GM18499 (cell line): ENCODE results near the gene GSC2.
A peak's percentile ranks its signal among the peaks of the same experiment; 100 is the strongest.

ENCODE experiments used
- ATAC-seq: cut with Tn5 transposase; IDR thresholded peaks from one replicate; pipeline ENCODE4 v1.9.1; 2021; ENCODE audit warnings: moderate number of reproducible peaks; ENCODE audit not compliant: insufficient read depth, unreplicated experiment

GSC2 gene

DNA sequence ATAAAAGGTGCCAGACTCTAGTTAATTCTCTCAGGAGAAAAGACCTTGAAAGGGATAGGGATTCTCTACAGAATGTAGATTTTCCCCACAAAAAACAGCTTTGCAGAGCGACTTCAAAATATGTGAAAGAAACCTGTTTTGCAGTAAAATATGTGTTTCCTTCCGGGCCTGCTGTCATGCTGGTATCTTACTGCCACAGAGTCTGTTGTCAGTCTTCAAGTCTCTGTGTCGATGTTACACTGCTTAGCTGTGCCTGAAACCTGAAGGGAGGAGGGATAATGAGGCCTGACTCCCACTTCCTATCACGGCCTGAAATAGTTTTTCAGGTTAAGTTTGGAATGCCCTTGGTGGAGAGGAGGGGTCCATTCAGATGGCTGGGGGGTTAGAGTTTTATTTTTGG lies 26.2 kb downstream of the GSC2 start:
- no peak for ATAC-seq

DNA sequence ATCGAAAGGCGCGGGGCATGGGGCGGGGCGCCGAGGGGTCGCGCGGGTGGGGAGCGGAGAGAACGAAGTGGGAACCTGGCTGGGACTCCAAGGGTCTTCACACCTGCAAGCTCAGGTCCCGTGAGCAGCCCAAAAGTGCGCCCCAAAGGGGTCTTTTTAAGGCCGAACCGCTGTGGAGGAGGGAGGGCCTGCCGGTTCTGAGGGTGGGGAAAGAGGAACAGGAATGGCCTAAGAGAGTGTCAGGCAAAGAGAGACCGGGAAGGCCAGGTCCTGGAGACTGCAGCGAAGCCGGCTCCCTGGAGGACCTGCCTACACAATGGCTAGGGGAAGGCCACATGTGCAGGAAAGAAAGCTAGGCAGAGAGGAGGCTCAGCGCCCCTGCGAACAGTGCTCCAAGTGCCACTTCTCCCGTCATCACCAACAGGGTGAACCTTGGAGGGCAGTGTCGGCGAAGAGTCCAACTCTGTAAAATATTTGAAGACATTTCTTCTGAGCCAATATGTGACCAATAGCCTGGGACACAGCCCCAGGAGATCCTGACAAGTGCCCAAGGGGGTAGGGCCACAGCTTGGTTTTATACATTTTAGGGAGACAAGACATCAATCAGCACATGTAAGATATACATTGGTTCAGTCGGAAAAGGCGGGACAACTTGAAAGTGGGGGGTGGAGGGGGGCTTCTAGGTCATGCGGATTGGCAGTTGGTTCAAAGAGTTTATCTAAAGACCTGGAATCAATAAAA lies 27.2 kb downstream of the GSC2 start:
- ATAC-seq = no peak

DNA sequence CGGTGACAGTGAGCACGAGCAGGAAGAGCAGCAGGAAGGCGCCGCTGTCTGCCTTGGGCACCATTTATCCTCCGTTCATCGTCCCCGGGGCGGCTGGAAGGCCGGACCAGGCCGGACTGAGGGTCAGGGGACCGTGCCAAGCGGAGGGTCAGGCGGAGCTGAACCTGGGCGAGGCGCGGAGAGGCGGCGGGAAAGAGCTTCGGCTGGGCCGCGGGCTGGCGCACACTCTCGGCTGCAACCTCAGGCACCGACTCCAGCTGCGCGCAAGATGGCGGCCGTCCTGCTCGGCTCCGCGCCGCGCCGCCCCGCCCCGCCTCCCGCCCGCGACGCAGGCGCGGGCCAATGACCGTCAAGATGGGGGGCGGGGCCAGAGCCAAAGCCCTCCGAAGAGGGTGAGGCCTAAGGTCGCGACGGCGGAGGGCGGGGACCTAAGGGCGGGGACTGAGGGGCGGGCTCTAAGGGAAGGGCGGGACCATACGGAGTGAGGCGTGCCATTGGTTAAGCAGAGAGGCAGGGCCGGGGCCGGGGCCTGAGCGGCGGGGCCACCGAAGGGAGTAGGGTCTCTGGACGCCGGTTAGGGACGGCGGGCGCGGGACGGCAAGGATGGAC lies 27.8 kb downstream of the GSC2 start, which contains the start of gene DGCR2:
Gene DGCR2, minus strand, starts transcription at position 270 of the 609 bp plus-strand sequence. Its CDS starts 206 bp downstream, at position 64.
- peak; percentile 36 for ATAC-seq

DNA sequence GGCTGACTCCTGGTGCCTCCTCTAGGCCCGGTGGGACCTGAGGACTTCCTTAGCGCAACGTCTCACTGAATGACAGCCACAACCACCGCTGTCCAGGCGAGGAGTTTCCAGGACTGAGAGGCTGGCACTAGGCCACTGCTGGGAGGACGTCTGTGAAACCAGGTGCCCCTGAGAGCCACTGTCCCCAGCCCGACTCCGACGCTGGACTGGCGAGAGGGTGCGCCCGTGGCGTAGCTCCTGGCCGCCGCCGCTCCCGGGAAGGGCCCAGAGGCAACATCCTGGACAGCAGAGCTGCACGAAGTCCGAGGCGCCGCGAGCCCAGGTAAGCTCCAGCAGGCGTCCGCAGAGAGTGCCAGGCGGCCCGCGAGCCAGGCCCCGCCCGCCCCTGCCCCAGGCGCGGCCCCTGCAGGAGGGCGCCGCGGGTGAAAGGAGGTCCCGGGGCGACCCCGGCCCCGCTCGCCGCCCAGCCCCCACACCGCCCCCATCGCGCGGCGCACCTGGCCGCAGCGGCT lies 28.4 kb downstream of the GSC2 start:
- ATAC-seq = no peak

DNA sequence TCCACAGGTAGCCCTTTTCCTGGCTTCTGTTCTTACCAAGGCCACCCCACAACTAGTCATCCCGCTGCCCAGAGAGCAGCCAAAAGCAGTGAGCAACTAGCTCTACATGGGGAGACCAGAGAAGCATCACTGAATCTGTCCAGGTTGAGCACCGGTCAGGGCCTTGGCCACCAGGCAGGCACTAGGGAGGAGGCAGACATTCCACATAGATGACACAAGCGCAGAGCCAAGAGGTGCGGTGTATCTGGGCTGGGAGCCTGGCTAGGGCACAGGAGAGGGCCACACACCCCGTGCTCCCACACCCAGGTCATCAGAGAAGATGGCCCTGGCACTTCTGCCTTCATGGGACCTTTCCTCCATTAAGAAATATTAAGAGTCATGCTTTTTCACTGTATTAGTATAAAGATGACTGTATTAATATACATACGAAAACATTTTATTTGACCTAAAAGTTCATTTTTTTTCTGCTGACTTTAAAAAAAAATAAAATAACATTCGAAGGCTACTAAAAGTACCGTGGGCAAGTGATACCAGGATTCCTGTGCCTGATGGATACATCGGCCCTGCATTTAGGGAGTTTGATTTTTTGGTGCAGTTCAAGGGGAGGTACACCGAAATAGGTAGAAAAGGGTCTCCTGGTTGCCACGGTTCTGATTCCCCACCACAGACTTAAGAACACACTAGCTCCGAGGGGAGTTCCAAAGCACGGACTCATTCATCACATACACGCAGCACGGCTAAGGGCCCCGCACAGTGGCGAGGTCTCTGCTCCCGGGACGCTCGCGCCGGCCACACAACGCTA lies 29.1 kb downstream of the GSC2 start:
- ATAC-seq = no peak

DNA sequence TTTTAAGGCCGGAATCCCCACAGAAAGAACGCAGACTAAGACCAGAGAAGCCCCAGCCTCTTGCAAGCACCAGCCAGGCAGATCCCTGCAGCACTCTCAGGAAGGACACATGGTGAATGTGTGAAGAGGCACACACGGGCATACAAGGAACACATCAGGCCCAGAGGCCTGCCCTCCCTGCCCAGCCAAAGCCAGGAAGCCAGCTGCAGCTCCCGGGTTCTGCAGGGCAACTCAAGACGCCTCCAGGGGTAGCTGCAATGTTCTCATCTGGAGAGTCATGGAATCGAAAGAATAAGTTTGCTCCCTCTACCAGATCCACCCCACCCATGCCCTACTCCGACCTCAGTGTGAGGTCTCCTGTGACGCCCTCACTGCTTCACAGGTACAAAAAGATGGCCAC lies 30.1 kb downstream of the GSC2 start:
- no peak for ATAC-seq

DNA sequence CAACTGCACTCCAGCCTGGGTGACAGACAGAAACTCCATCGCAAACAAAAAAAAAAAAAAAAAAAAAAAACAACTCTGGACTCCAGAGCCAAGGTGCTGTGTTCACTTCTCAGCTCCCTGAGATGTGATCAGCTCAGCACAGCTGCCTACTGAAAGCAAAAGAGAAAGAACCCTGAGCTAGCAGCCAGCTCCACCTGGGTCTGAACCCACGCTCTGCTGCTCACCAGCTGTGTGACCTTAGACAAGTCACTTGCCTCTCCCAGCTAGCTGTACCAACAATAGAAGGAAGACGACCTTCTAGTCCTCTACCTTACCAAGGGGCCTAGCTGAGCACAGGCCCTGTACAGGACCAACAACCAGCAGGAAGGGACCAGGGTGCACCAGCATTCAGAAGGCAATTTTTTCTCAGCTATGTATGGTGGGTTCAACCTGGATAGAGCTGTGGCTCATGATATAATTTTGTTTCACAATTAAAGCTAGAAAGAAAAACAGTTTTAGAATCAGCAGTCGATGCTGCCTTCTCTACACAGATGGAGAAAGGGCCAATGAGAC lies 31.7 kb downstream of the GSC2 start:
- peak; percentile 42 for ATAC-seq

DNA sequence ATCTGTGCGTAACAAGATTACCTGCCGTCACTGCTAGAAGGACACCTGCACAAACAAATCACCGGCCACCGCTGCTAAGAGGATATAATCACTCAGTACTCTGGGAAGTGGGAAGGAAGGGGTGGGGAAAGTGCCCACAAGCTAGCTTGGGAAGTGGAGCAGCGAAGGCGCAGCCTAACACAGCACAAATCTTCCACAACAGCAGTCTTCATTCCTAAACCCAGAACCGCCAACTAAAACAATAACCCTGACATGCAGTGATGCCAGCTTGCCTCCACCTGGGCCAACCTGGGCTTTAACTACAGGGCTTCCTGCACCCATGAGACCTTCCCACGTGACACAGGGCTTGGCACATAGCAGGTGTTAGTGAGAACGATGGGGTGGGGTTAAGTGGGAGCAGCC lies 33.0 kb downstream of the GSC2 start:
- ATAC-seq = no peak

DNA sequence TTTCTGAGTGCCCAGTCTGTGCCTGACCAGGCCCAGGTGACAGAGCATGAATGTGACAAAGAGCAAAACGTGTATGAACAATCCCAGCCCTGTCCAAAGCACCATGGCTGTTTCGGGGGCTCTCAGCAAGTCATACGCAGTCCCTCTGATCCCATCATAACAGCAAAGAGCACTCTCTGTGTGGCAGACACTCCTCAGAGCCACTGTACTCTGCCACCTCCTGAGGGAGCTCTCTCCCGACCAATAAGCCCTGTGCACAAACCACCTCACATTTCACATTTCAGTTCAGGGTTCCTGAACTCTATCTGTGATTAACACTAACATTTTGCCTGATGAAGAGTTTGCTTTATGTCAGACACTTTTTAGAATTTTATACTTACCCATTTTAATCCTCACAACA lies 34.5 kb downstream of the GSC2 start:
- ATAC-seq = no peak

DNA sequence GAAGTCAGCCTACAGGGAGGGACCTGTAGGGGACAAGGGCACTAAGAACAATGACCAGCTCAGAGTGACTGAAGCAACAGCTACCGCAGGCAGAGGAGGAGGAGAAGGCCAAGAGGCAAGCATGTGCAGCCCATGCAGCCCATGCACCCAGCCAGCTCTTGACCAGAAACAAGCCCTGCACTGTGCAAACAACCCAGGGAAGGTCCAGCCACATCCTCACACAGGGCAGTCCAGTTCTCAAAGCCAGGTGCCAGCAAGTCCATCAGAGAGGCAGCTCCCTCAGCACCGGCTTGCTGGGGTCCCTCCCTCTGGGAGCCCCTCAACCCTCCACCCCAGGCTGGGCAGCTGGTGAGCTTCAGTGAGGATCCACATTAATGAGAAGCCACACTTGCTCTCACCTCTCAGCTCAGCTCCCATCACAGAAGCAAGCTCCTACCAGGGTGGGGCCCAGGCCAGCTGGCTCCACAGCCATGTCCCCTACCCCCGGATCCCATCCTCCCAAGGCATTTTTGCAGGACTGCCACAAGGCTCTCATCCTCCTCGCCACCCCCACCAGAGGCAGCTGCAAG lies 35.0 kb downstream of the GSC2 start:
- ATAC-seq = no peak

DNA sequence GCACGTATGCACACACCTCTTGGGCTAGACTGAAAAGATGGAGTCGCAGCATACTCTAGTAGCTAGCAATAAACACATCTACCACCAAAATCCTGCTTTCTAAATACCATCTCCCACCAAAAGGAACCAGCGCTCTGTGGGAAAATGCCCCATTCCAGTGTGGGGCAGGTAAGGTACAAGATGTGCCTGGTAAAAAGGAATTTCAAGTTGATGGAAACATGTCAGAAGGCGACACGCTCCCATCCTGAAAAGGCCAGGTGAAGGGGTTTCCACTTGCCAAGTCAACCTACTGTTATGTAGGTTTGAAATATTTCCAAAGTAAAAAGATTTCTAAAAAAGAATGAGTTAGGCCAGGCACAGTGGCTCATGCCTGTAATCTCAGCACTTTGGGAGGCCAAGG lies 36.7 kb downstream of the GSC2 start:
- ATAC-seq = no peak

DNA sequence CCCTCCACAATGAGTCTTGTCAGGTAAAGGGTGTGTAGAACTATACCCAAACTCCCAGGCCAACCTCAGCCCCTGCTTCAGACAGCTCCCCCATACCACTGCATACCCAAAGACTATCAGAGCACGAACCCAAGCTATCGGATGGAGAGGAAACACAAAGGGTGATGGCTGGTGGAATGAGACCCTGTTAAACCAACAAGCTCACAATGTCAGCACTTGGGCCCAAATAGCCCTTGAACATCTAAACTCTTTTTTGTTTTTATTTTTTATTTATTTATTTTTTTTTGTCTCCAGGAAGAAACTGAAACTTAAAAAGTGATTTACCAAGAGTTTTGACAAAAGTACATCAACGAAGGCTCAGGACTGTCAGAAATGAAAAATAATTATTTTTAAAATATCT lies 38.5 kb downstream of the GSC2 start:
- no peak for ATAC-seq

DNA sequence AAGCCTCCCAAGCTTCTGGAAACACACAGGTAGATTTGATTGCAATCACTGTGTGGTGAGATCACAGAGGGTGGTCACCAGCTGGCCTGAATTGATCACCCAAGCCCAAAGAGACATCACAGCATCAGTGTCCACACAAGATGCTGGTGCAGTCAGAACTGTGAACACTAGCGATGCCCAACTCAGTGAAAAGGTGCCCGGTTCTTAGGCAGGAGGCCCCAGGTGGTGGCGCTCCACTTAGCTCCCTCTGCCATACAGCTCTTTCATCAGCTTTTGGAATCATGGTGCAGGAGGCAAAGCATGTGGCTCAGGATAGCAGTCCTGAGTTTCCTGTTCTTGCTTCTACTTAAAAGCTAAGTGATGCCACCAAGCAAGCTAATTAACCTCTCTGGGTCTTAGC lies 39.0 kb downstream of the GSC2 start:
- ATAC-seq = no peak

DNA sequence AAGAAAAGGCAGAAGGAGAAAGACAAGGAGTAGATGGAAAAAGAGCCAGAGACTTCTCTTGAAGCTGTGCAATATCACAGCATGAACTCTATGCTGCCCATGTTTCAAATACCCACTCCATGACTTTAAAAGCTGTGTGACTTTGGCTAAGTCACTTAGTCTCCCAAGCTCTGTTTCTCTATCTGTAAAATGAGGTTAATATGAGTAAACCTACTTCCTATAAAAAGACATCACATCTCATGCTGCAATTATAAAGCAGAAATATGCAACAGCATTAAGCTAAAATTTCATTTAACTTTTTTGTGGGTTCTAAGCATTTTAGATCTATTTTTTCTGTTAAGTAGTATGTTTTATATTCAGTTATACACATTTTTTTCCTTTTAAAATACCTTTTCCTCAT lies 39.4 kb downstream of the GSC2 start:
- no peak for ATAC-seq

DNA sequence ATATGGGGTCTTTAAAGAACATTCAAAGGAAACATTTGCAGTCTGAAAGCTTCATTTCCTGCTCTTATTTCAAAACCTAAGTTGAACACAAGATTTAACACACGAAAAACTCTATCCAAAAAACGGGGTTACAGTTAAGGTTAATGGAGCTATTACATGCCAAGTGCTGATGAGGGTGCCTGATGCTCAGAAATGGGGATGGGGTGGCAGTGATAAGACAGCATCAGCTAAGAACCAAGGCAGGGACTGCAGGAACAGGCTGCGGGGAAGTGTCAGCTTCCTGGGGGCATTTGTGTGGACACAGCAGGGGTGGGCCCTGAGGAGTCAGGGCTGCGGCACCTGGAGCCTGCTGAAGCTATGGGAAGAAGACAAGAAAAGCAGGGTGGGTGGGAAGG lies 40.0 kb downstream of the GSC2 start:
- ATAC-seq = no peak

DNA sequence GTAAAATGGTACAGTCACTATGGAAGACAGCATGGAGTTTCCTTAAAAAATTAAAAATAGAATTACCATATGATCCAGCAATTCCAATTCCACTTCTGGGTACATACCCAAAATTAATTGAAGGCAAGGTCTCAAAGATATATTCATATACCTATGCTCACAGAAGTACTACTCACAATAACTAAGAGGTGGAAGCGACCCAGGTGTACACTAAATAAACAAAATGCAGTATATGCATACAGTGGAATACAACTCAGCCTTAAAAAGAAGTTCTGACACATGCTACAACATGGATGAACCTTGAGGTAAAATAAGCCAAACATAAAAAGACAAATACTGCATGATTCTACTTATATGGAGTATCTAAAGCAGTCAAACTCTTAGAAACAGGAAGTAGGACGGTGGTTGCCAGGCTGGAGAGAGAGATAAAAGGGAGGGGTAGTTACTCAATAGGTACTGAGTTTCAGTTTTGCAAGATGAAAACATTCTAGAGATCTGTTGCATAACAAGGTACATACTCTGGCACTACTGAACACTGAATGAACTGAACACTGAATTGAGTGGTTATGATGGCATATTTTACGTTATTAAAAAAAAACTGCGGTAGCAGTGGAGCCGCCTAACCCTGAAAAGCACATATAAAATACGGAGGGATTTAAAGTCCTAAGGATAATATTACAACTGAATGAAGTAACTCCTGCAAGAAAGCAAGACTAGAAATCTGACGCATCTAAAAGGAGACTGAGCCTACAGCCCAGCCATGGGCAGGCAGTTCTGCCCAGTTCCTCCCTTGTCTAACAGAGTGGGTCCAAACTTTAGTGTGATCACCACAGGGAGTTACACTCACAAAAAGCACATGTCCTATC lies 40.7 kb downstream of the GSC2 start:
- ATAC-seq = peak; percentile 53

DNA sequence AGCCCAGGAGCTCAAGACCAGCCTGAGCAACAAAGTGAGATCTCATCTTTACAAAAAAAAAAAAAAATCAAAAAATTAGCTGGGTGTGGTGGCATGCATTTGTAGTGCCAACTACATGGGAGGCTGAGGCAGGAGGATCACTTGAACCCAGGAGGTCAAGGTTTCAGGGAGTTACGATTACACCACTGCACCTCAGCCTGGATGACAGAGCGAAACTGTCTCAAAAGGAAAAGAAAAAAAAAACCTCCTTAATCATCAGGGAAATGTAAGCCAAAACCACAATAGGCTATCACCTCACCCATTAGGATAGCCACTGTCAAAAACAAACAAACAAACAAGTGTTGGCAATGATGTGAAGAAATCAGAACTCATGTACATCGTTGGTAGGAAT lies 41.3 kb downstream of the GSC2 start:
- no peak for ATAC-seq

DNA sequence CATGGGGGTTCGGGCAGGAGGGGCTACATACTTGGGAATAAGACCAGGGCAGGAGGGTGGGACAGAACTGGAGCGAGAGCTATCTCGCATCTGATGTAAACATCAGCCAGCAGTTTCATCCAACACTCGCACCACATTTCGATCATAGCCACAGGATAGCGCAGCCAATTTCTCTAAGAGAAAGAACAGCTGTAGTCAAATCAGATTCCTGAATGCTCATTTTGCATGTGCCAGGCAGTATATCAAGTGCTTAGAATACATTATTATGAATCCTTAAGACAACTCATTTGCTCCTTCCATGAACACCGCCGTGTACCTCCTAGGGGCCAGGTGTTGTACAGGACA lies 42.4 kb downstream of the GSC2 start:
- ATAC-seq = no peak

DNA sequence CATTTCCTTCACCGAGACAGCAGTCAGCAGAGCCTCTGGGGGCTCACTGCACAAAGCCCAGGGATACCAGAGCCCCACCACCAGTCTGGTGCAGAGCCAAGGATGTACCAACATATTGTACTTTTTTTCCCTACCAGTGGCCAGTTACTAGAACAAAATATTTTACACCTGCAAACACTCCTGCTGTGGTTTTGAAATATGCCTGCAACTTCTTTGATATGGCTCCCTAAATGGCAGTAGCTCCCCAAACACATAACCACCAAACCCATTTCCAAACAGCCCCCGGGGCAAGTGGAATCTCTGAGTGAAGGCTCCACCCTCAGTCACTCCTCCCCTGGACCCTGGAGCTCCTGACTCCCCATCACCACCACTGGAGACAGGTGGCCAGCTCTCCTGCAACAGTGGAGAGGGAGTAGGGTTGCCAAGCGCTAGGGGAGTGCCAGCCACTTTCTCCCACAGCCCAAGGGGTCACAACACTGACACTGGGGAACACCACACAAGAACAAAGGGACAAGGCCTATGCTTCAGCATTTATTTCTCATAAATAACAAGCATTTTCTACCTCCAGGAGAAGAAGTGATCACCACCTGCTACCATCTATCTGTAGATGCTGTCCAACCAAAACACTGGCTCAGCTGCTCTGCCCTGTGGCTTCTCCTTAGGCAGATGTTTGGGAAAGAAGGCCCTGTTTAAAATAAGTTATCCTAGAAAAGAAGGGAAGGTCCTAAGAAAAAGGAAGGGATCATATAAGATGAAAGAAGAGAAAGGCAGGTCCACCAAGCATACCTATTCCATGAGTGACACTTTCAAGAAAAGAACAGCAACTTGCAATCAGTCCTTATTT lies 43.0 kb downstream of the GSC2 start:
- no peak for ATAC-seq
